Aorta (tissue), 5 donors: ENCODE data around the gene TCF4. TPM values are rescaled to one million over a fixed set of nuclear protein-coding genes. Genes with fewer than 3 reads are reported as not detected.

Experiments used
- ATAC-seq: fragments of 200-7000 bp; cut with Tn5 transposase; one replicate; pipeline ENCODE4 v1.9.1; 2022; ENCODE audit warnings: moderate library complexity; ENCODE audit not compliant: low FRiP score
- DNase-seq, 2 donors: peaks; one replicate each; pipeline ENCODE4 v3.0.0-alpha.2; 2020
- H3K27ac ChIP-seq, 2 donors: one replicate each; pipeline ENCODE4 v1.5.1; 2013; ENCODE audit warnings: low read length in 2 of 2, mild to moderate bottlenecking in 2 of 2, moderate library complexity in 2 of 2, control low read depth in 1 of 2, inconsistent platforms in 1 of 2, low read depth in 1 of 2
- H3K27me3 ChIP-seq, 2 donors: one replicate each; pipeline ENCODE4 v1.6.1; 2013; ENCODE audit warnings: control low read depth in 1 of 2, low read length in 1 of 2, mild to moderate bottlenecking in 1 of 2, moderate library complexity in 1 of 2; ENCODE audit not compliant: insufficient read depth in 2 of 2, control insufficient read depth in 1 of 2
- H3K36me3 ChIP-seq, 2 donors: one replicate each; pipeline ENCODE4 v1.6.1; 2013; ENCODE audit warnings: control low read depth in 1 of 2, low read length in 1 of 2, mild to moderate bottlenecking in 1 of 2; ENCODE audit not compliant: insufficient read depth in 2 of 2, control insufficient read depth in 1 of 2
- H3K4me1 ChIP-seq, 2 donors: one replicate each; pipeline ENCODE4 v1.6.1; 2013; ENCODE audit warnings: low read length in 2 of 2, control low read depth in 1 of 2, mild to moderate bottlenecking in 1 of 2, moderate library complexity in 1 of 2; ENCODE audit not compliant: insufficient read depth in 2 of 2, control insufficient read depth in 1 of 2
- H3K4me3 ChIP-seq, 2 donors: one replicate each; pipeline ENCODE4 v1.5.1; 2013; ENCODE audit warnings: low read length in 2 of 2, control low read depth in 1 of 2, mild to moderate bottlenecking in 1 of 2
- H3K9me3 ChIP-seq: one replicate; pipeline ENCODE4 v1.6.1; 2013; ENCODE audit warnings: mild to moderate bottlenecking, low read length; ENCODE audit not compliant: control insufficient read depth
- WGBS, 2 donors: extraction: QIAGEN DNeasy Blood & Tissue Kit; methylation state at CpG; one replicate each; pipeline ENCODE4 v1.1.7; 2013; 5-methylcytosine and 5-hydroxymethylcytosine counted together
- intact Hi-C, 2 donors: fragments of 100-400 bp; cut with DNase I; formaldehyde crosslinking; loops; one replicate each; pipeline versions ENCODE4 v1.14.2 to v1.15.0; 2022
- polyA plus RNA-seq, 2 donors: library from polyadenylated mRNA; stranded (reverse); fragments of 200-250 nt; gene quantifications; one replicate each; pipeline ENCODE4 v1.2.3, GENCODE V29; 2013
- total RNA-seq, 2 donors: library from RNA; stranded (reverse); fragmentation: NEBNext Ultra II Directional; extraction: Animal tissue kit (Norgen Biotek cat#: 25700); gene quantifications; one replicate each; pipeline ENCODE4 v1.2.1, GENCODE V29; 2021
- donor health status: healthy with polysubstance abuse.
- donor health status: Bipolar disorder and iron deficiency.
- donor health status: DM: no; HTN: no; CAD: no.
- donor health status: DM: no; HTN: no; CAD: no.
- donor health status: DM: yes; HTN: yes; CAD: no.

Gene TCF4
- total and polyA plus RNA-seq, 4 donors: 11.8 to 297 (median 75.0) TPM

GRCh38 chr18:55419132-55419946, 168.7 kb downstream of the TCF4 start:
- Histone ChIP-seq H3K36me3 (no peaks in the 10 kb centered on the region), H3K27ac (no peak overlapping the region), H3K27me3 (no peaks in the 10 kb centered on the region), H3K4me3 (no peak overlapping the region), H3K4me1 (no peaks in the 10 kb centered on the region), H3K9me3 (no peaks in the 10 kb centered on the region)
- WGBS, 2 donors: 81 to 93% methylated on average over 5 of the region's 5 CpGs
- intact Hi-C loops: loop anchor here (5.0 to 10.0 kb wide), 4 partner anchors 168 to 1158 kb away; partner anchors contain the start of gene TCF4 (in 1 of the 2)
- DNase-seq (no peak), ATAC-seq (no peak)

DNA sequence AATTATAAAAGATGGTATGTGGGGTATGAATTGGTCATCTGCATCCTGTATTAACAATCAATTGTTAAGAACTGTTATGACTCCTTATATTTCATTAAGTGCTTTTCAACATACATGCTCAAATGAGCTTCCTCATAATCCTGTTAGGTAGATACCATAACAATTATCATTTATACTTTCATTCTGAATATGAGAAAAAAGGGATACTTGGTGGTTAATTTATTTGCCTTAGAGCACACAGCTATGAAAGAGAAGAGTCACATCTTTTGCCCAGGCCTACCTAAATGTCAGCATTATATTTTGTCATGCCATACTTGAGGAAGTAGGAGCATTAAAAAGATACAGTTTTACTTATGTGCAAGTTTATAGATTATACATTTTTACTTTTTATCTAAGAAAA, 169.6 kb downstream of the TCF4 start:
- Histone ChIP-seq H3K4me3 (no peak overlapping the region), H3K27ac (no peak overlapping the region), H3K4me1 (no peaks in the 10 kb centered on the region), H3K9me3 (no peaks in the 10 kb centered on the region), H3K27me3 (no peaks in the 10 kb centered on the region), H3K36me3 (no peaks in the 10 kb centered on the region)
- DNase-seq (no peak), ATAC-seq (no peak)
- intact Hi-C loops: loop anchor here (5.0 to 10.0 kb wide), 4 partner anchors 169 to 1159 kb away; partner anchors contain the start of gene TCF4 (in 1 of the 2)

GRCh38 chr18:55416791-55417190, 171.2 kb downstream of the TCF4 start:
- Histone ChIP-seq H3K27me3 (no peaks in the 10 kb centered on the region), H3K4me3 (no peak overlapping the region), H3K27ac (no peak overlapping the region), H3K4me1 (no peaks in the 10 kb centered on the region), H3K36me3 (no peaks in the 10 kb centered on the region), H3K9me3 (no peaks in the 10 kb centered on the region)
- ATAC-seq (no peak), DNase-seq (no peak)
- intact Hi-C loops: loop anchor here (5.0 to 10.0 kb wide), 4 partner anchors 171 to 1161 kb away; partner anchors contain the start of gene TCF4 (in 1 of the 2)
- 48 to 55% methylated on average over 6 of the region's 6 CpGs for WGBS, 2 donors

- H3K27ac ChIP-seq: no peak overlapping the region
- ATAC-seq: peak; percentile 91
- peak; percentile 90 to 97 for DNase-seq
- no peaks in the 10 kb centered on the region for H3K27me3 ChIP-seq
- H3K9me3 ChIP-seq: no peaks in the 10 kb centered on the region
- WGBS, 2 donors: 23 to 30% methylated on average over 6 of the region's 6 CpGs
- intact Hi-C loops: loop anchor here (5.0 to 10.0 kb wide), 4 partner anchors 172 to 1162 kb away; partner anchors contain the start of gene TCF4 (in 1 of the 2)
- no peaks in the 10 kb centered on the region for H3K36me3 ChIP-seq
- H3K4me1 ChIP-seq: no peaks in the 10 kb centered on the region
- H3K4me3 ChIP-seq: no peak overlapping the region
Measured at GRCh38 chr18:55415258-55415871, 172.6 kb downstream of the TCF4 start.

- no peaks in the 10 kb centered on the region for H3K4me1 ChIP-seq
- ATAC-seq: no peak
- H3K9me3 ChIP-seq: no peaks in the 10 kb centered on the region
- H3K36me3 ChIP-seq: no peaks in the 10 kb centered on the region
- H3K27me3 ChIP-seq: no peaks in the 10 kb centered on the region
- intact Hi-C loops: loop anchor here in 1 of 2 donors (10.0 kb wide), 1 partner anchor 1160 kb away; no protein-coding TSS in a partner anchor
- no peak for DNase-seq
- H3K27ac ChIP-seq: no peak overlapping the region
- no peak overlapping the region for H3K4me3 ChIP-seq
Measured at GRCh38 chr18:55414475-55414874, 173.5 kb downstream of the TCF4 start.

DNA sequence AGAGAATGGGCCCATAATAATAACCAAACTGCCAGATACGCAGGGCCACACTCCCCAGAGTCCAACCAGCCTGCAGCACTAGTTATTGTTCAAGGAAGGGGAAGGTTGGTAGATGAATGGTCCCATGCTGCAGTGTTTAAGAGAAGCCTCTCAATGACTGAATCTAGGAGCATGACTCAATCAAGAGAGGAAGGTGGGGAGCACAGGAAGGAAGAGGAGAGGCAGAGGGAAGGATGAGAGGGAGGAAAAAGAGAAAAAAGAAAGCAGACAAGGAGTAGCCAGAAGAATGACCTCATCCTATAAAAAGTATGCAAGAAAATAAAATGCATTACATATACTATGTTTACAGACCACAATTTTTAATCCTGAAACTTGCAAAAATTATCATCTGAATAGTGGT, 174.5 kb downstream of the TCF4 start:
- no peaks in the 10 kb centered on the region for H3K4me1 ChIP-seq
- ATAC-seq (no peak), DNase-seq (no peak)
- 87 to 91% methylated on average over 1 of the region's 1 CpG for WGBS, 2 donors
- no peaks in the 10 kb centered on the region for H3K27me3 ChIP-seq
- H3K4me3 ChIP-seq: no peak overlapping the region
- no peaks in the 10 kb centered on the region for H3K9me3 ChIP-seq
- intact Hi-C loops: loop anchor here in 1 of 2 donors (10.0 kb wide), 1 partner anchor 1161 kb away; no protein-coding TSS in a partner anchor
- no peak overlapping the region for H3K27ac ChIP-seq
- H3K36me3 ChIP-seq: no peaks in the 10 kb centered on the region

- no peak for DNase-seq
- no peaks in the 10 kb centered on the region for H3K27me3 ChIP-seq
- H3K4me3 ChIP-seq: no peak overlapping the region
- H3K9me3 ChIP-seq: no peaks in the 10 kb centered on the region
- ATAC-seq: no peak
- H3K36me3 ChIP-seq: no peaks in the 10 kb centered on the region
- 96 to 98% methylated on average over 5 of the region's 5 CpGs for WGBS, 2 donors
- H3K27ac ChIP-seq: no peak overlapping the region
- no peaks in the 10 kb centered on the region for H3K4me1 ChIP-seq
- intact Hi-C loops: loop anchor here (5.0 kb wide), 2 partner anchors 171 to 179 kb away; partner anchors contain the start of gene TCF4 (in 1 of the 2)
Measured at GRCh38 chr18:55407774-55408535, 180.0 kb downstream of the TCF4 start.

- Histone ChIP-seq H3K4me1 (no peaks in the 10 kb centered on the region), H3K27me3 (no peaks in the 10 kb centered on the region), H3K9me3 (no peaks in the 10 kb centered on the region), H3K27ac (no peak overlapping the region), H3K4me3 (no peak overlapping the region), H3K36me3 (no peaks in the 10 kb centered on the region)
- intact Hi-C loops: loop anchor here (5.0 kb wide), 2 partner anchors 170 to 180 kb away; partner anchors contain the start of gene TCF4 (in 1 of the 2)
- no peak for DNase-seq
- ATAC-seq: no peak
- 96 to 97% methylated on average over 10 of the region's 10 CpGs for WGBS, 2 donors
Measured at GRCh38 chr18:55407191-55407590, 180.8 kb downstream of the TCF4 start.
